Left renal cortex interstitium (tissue), 4 donors: ENCODE data around the gene KDM5C. TPM values are rescaled to one million over a fixed set of nuclear protein-coding genes. Genes with fewer than 3 reads are reported as not detected.

Experiments used
- DNase-seq, 4 donors: peaks; one replicate each; pipeline ENCODE4 v3.0.0-alpha.2; 2013; ENCODE audit warnings: low read depth in 4 of 4, low spot score in 2 of 4, missing footprints in 1 of 4
- polyA plus RNA-seq, 4 donors: library from polyadenylated mRNA; unstranded; fragments of 120-200 nt; gene quantifications; one replicate each; pipeline ENCODE4 v1.2.1, GENCODE V29; 2013; ENCODE audit not compliant: insufficient read length in 4 of 4

KDM5C gene
- polyA plus RNA-seq, 4 donors = 65.0 to 80.6 (median 72.1) TPM

- no peak for DNase-seq
These were observed 28.4 kb upstream of the KDM5C start for GRCh38 chrX:53253293-53254020.

- no peak for DNase-seq
These were observed 26.3 kb upstream of the KDM5C start for GRCh38 chrX:53251307-53251706.

GRCh38 chrX:53250556-53250955 lies 25.5 kb upstream of the KDM5C start:
- DNase-seq = no peak

- no peak for DNase-seq
These were observed 24.5 kb upstream of the KDM5C start for GRCh38 chrX:53249408-53250042.

- DNase-seq = no peak
These were observed 22.9 kb upstream of the KDM5C start for GRCh38 chrX:53247928-53248327.

- DNase-seq = no peak
These were observed 21.2 kb upstream of the KDM5C start for GRCh38 chrX:53246231-53246630.

- DNase-seq = no peak
These were observed 19.6 kb upstream of the KDM5C start for GRCh38 chrX:53244610-53245009.

- no peak for DNase-seq
These were observed 17.3 kb upstream of the KDM5C start for GRCh38 chrX:53242310-53242709.

- no peak for DNase-seq
These were observed 16.6 kb upstream of the KDM5C start for GRCh38 chrX:53241558-53241957.

GRCh38 chrX:53239474-53239873 lies 14.5 kb upstream of the KDM5C start:
- DNase-seq = no peak

GRCh38 chrX:53237056-53237455 lies 12.0 kb upstream of the KDM5C start:
- DNase-seq = no peak

GRCh38 chrX:53236025-53236679 lies 11.1 kb upstream of the KDM5C start:
- DNase-seq = no peak

GRCh38 chrX:53235566-53235965 lies 10.6 kb upstream of the KDM5C start:
- DNase-seq = no peak

- DNase-seq = no peak
These were observed 9.5 kb upstream of the KDM5C start for GRCh38 chrX:53234484-53234883.

GRCh38 chrX:53233536-53233935 lies 8.5 kb upstream of the KDM5C start:
- DNase-seq = no peak

- no peak for DNase-seq
These were observed 5.1 kb upstream of the KDM5C start for GRCh38 chrX:53230116-53230515.

- DNase-seq = no peak
These were observed 2.3 kb upstream of the KDM5C start for GRCh38 chrX:53227224-53227765.

- DNase-seq = peak in 1 of 4 donors; percentile 0
These were observed 800 bp downstream of the KDM5C start for GRCh38 chrX:53223955-53224859.

- no peak for DNase-seq
These were observed 1.8 kb downstream of the KDM5C start for GRCh38 chrX:53223068-53223693.

GRCh38 chrX:53211391-53211978 lies 13.5 kb downstream of the KDM5C start:
- DNase-seq = no peak
